ENCODE data around the gene PRKAG2. TPM values are rescaled to one million over a fixed set of nuclear protein-coding genes. Genes with fewer than 3 reads are reported as not detected.

Gene PRKAG2
- total and polyA plus RNA-seq, 8 donors = 19.9 to 302 (median 60.9) TPM

- no peak for TF ChIP-seq CTCF (IDR thresholded peaks at IDR 0.05)
- no peak for TF ChIP-seq POLR2A (IDR thresholded peaks at IDR 0.05)
- TF ChIP-seq EP300 (IDR thresholded peaks at IDR 0.05) = no peak
- no peak for TF ChIP-seq POLR2AphosphoS5 (IDR thresholded peaks at IDR 0.05)
- Histone ChIP-seq H3K4me3 (no peak overlapping the region), H3K27me3 (no peaks in the 10 kb centered on the region), H3K9me3 (no peaks in the 10 kb centered on the region), H3K4me1 (peaks cover 40 to 59% (median 54%) of the 10 kb centered on the region in 4 donors), H3K27ac (peak overlapping the region; percentile 54 to 79 (median 70)), H3K36me3 (peaks cover 0 to 9% (median 0%) of the 10 kb centered on the region in 4 donors)
- intact Hi-C loops (cut with DNase I; ENCODE audit: low total_unique reads) = no loop called here
- WGBS, 5 donors = 84 to 91% (median 86%) methylated on average over 17 to 18 of the region's 18 CpGs
- DNase-seq = no peak
These were observed 82.9 kb downstream of the PRKAG2 start for GRCh38 chr7:151793991-151794507.

GRCh38 chr7:151793531-151793951, 83.4 kb downstream of the PRKAG2 start:
- no peak overlapping the region for H3K4me3 ChIP-seq
- peak overlapping the region; percentile 2 to 79 (median 70) for H3K27ac ChIP-seq
- WGBS, 5 donors = 54 to 69% (median 56%) methylated on average over 11 to 14 of the region's 14 CpGs
- H3K27me3 ChIP-seq = no peaks in the 10 kb centered on the region
- TF ChIP-seq POLR2AphosphoS5 (IDR thresholded peaks at IDR 0.05) (peak in 1 of 3 donors; percentile 9), CTCF (IDR thresholded peaks at IDR 0.05) (no peak), POLR2A (IDR thresholded peaks at IDR 0.05) (no peak), EP300 (IDR thresholded peaks at IDR 0.05) (no peak)
- intact Hi-C loops (cut with DNase I; ENCODE audit: low total_unique reads) = no loop called here
- H3K4me1 ChIP-seq = peaks cover 40 to 59% (median 54%) of the 10 kb centered on the region in 4 donors
- peaks cover 0 to 9% (median 0%) of the 10 kb centered on the region in 4 donors for H3K36me3 ChIP-seq
- no peaks in the 10 kb centered on the region for H3K9me3 ChIP-seq
- peak in 1 of 2 donors; percentile 82 for DNase-seq

- H3K4me1 ChIP-seq = peaks cover 36 to 51% (median 51%) of the 10 kb centered on the region in 4 donors
- no peak overlapping the region for H3K4me3 ChIP-seq
- no peak for DNase-seq
- peak overlapping the region in 1 of 5 donors; percentile 79 for H3K27ac ChIP-seq
- no peak for TF ChIP-seq POLR2A (IDR thresholded peaks at IDR 0.05)
- no peak for TF ChIP-seq EP300 (IDR thresholded peaks at IDR 0.05)
- H3K9me3 ChIP-seq = no peaks in the 10 kb centered on the region
- intact Hi-C loops (cut with DNase I; ENCODE audit: low total_unique reads) = no loop called here
- H3K36me3 ChIP-seq = peaks cover 0 to 9% (median 0%) of the 10 kb centered on the region in 4 donors
- no peaks in the 10 kb centered on the region for H3K27me3 ChIP-seq
- 72 to 81% (median 77%) methylated on average over 15 to 16 of the region's 16 CpGs for WGBS, 5 donors
These were observed 84.3 kb downstream of the PRKAG2 start for GRCh38 chr7:151792636-151793035.

GRCh38 chr7:151792086-151792485, 84.8 kb downstream of the PRKAG2 start:
- intact Hi-C loops (cut with DNase I; ENCODE audit: low total_unique reads) = no loop called here
- Histone ChIP-seq H3K4me3 (no peak overlapping the region), H3K36me3 (peaks cover 0 to 9% (median 0%) of the 10 kb centered on the region in 4 donors), H3K27me3 (no peaks in the 10 kb centered on the region), H3K27ac (no peak overlapping the region), H3K4me1 (peaks cover 31 to 45% (median 45%) of the 10 kb centered on the region in 4 donors), H3K9me3 (no peaks in the 10 kb centered on the region)
- WGBS, 5 donors = 90 to 100% (median 93%) methylated on average over 2 of the region's 2 CpGs
- DNase-seq = no peak
- no peak for TF ChIP-seq POLR2AphosphoS5 (IDR thresholded peaks at IDR 0.05)
- TF ChIP-seq POLR2A (IDR thresholded peaks at IDR 0.05) = no peak
- TF ChIP-seq CTCF (IDR thresholded peaks at IDR 0.05) = no peak
- TF ChIP-seq EP300 (IDR thresholded peaks at IDR 0.05) = no peak
